ENCODE measurements around the gene SPTLC1. TPM values are rescaled to one million over a fixed set of nuclear protein-coding genes. Genes with fewer than 3 reads are reported as not detected.

SPTLC1 gene
- total RNA-seq, 4 donors from 2014 or later, result 72.9 to 102 (median 89.7) TPM

DNA sequence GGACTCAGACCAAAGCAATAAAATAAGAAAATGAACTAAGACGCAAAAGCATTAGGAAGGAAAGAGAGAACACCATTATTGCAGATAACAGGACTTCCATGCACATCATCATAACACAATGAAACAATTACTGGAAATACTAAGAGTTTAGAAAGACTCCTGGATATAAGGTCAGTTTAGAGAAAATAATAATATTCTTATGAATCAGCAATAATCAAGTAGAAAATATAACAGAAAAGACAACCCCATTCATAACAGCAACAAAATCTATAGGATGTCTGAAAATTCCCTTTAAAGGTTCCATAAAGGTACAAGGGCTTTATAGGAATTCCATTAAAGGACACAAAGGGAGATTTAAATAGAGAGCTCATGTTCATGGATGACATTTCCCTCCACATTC is 73.0 kb downstream of the SPTLC1 start:
- TF ChIP-seq, protein P1, sequence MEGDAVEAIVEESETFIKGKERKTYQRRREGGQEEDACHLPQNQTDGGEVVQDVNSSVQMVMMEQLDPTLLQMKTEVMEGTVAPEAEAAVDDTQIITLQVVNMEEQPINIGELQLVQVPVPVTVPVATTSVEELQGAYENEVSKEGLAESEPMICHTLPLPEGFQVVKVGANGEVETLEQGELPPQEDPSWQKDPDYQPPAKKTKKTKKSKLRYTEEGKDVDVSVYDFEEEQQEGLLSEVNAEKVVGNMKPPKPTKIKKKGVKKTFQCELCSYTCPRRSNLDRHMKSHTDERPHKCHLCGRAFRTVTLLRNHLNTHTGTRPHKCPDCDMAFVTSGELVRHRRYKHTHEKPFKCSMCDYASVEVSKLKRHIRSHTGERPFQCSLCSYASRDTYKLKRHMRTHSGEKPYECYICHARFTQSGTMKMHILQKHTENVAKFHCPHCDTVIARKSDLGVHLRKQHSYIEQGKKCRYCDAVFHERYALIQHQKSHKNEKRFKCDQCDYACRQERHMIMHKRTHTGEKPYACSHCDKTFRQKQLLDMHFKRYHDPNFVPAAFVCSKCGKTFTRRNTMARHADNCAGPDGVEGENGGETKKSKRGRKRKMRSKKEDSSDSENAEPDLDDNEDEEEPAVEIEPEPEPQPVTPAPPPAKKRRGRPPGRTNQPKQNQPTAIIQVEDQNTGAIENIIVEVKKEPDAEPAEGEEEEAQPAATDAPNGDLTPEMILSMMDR (IDR thresholded peaks at IDR 0.05; ENCODE audit: low read depth), result no peak

DNA sequence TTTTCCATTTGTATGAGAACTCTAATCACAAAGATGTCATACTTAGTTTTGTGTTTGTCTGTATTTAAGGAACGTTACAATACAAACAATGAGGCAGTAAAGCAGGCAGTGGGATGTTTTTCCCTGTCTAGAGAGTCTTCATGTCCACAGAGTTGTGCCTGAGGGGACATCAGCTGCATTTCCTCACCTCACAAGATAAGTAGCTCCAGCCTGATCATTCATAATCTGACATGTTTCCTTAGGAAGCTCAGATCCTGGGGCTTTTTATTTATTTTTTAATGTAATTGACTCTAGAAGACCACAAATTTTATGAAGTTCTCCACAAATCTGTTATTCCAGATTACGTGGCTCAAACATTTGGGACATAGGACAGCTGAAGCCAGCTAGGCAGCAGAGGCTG is 78.5 kb downstream of the SPTLC1 start:
- TF ChIP-seq, protein P1 (IDR thresholded peaks at IDR 0.05; ENCODE audit: low read depth), result no peak

GRCh38 chr9:92036411-92036746 is 78.8 kb downstream of the SPTLC1 start:
- TF ChIP-seq, protein P1 (IDR thresholded peaks at IDR 0.05; ENCODE audit: low read depth), result no peak

DNA sequence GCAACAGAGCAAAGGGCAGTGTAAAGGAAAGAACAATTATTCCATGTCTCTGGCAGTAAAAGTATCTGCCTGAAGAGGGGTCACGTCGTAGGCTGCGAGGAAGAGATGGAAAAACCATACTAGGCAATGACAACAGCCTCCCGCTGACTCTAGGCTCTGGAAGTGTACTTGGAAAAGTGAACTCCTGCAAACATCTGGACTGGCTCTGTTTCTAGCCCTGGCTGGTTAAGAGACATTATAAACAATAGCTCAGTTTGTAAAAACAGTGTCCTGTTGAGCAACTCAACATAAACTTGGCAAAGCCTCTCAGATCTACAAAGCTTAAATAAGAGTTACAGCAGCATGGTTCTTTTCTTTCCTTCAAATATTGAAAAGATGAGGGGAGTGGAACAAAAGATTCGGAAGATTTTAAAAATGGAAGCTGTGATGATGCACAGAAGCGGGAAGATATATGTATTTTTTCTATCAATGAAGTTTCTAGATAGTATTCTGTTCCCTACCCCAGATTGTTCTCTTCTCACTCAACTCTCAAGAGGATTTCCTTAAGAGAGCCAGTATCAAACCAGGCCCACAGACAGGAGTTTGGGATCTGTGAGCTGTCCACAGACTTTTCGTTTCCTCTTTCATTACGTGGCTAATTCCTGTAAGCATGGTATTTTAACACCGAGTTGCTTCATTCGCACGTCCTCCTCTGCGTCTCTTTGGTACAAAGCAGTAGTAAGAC is 79.4 kb downstream of the SPTLC1 start:
- TF ChIP-seq, protein P1 (IDR thresholded peaks at IDR 0.05; ENCODE audit: low read depth), result no peak

- TF ChIP-seq, protein P1 (IDR thresholded peaks at IDR 0.05; ENCODE audit: low read depth), result no peak
Observed at GRCh38 chr9:92035146-92035545, 80.1 kb downstream of the SPTLC1 start.

DNA sequence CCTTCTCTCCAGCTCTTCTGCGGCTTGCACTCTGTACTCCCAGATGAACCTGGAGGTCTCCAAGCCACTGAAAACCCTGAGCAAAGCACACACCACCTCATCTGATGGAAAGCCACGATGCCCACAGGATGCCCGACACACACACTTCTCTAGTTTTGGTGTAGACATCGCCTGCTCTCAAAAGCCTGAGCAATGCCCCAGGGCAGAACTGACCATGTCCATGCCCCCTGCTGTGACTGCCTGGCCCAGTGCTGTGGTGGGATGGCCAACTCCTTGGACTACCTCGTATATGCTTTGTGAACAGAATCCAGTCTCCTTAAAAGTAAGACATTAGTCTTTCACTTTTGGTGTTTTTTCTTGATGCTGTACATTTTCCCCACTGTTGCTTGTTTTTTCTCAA is 81.2 kb downstream of the SPTLC1 start:
- TF ChIP-seq, protein P1 (IDR thresholded peaks at IDR 0.05; ENCODE audit: low read depth), result no peak

- TF ChIP-seq, protein P1 (IDR thresholded peaks at IDR 0.05; ENCODE audit: low read depth), result no peak
Observed at GRCh38 chr9:92033307-92033706, 81.9 kb downstream of the SPTLC1 start.
